Measurements from ENCODE around the gene OR52J3.
"Not testable (repeated sequence)": the region's sequence is repeated elsewhere in the genome, so short reads cannot be mapped to it uniquely, and the experiment has no call there.

The OR52J3 gene

GRCh38 chr11:5046226-5046625 is at the start of gene OR52J3:
TSS of gene OR52J3 (plus strand) at chr11:5046526. CDS start at chr11:5046526, 0 bp downstream.
- DNase-seq (ENCODE audit: low read depth in 2 of 3, low spot score in 1 of 3), result no peak

- peak in 2 of 3 donors; percentile 1 to 12 for DNase-seq (ENCODE audit: low read depth in 2 of 3, low spot score in 1 of 3)
Observed at GRCh38 chr11:5004424-5005274, 41.7 kb upstream of the OR52J3 start.

- DNase-seq (ENCODE audit: low read depth in 2 of 3, low spot score in 1 of 3), result no peak
Observed at GRCh38 chr11:5007561-5007960, 38.8 kb upstream of the OR52J3 start.

- DNase-seq (ENCODE audit: low read depth in 2 of 3, low spot score in 1 of 3), result no peak
Observed at GRCh38 chr11:5011254-5011653, 35.1 kb upstream of the OR52J3 start.

- no peak for DNase-seq (ENCODE audit: low read depth in 2 of 3, low spot score in 1 of 3)
Observed at GRCh38 chr11:5013012-5013411, 33.3 kb upstream of the OR52J3 start.

- DNase-seq (ENCODE audit: low read depth in 2 of 3, low spot score in 1 of 3), result no peak
Observed at GRCh38 chr11:5021996-5022395, 24.3 kb upstream of the OR52J3 start.

GRCh38 chr11:5036669-5037068 is 9.7 kb upstream of the OR52J3 start:
- no peak for DNase-seq (ENCODE audit: low read depth in 2 of 3, low spot score in 1 of 3)

- no peak for DNase-seq (ENCODE audit: low read depth in 2 of 3, low spot score in 1 of 3)
Observed at GRCh38 chr11:5037926-5038325, 8.4 kb upstream of the OR52J3 start.

GRCh38 chr11:5038341-5038740 is 8.0 kb upstream of the OR52J3 start:
- no peak for DNase-seq (ENCODE audit: low read depth in 2 of 3, low spot score in 1 of 3)

GRCh38 chr11:5040876-5041275 is 5.5 kb upstream of the OR52J3 start:
- no peak for DNase-seq (ENCODE audit: low read depth in 2 of 3, low spot score in 1 of 3)

GRCh38 chr11:5042091-5042490 is 4.2 kb upstream of the OR52J3 start:
- DNase-seq (ENCODE audit: low read depth in 2 of 3, low spot score in 1 of 3), result no peak

GRCh38 chr11:5043380-5043779 is 2.9 kb upstream of the OR52J3 start:
- no peak for DNase-seq (ENCODE audit: low read depth in 2 of 3, low spot score in 1 of 3)

- no peak for DNase-seq (ENCODE audit: low read depth in 2 of 3, low spot score in 1 of 3)
Observed at GRCh38 chr11:5046754-5047330, 516 bp downstream of the OR52J3 start.

- not testable (repeated sequence) for DNase-seq (ENCODE audit: low read depth in 2 of 3, low spot score in 1 of 3)
Observed at GRCh38 chr11:5058679-5059078, 12.4 kb downstream of the OR52J3 start.

GRCh38 chr11:5059391-5059790 is 13.1 kb downstream of the OR52J3 start, which contains the start of gene OR52E2:
TSS of gene OR52E2 (minus strand) at chr11:5059627. CDS start at chr11:5059627, 0 bp downstream.
- DNase-seq (ENCODE audit: low read depth in 2 of 3, low spot score in 1 of 3), result no peak

- no peak for DNase-seq (ENCODE audit: low read depth in 2 of 3, low spot score in 1 of 3)
Observed at GRCh38 chr11:5065027-5065426, 18.7 kb downstream of the OR52J3 start.

- DNase-seq (ENCODE audit: low read depth in 2 of 3, low spot score in 1 of 3), result no peak
Observed at GRCh38 chr11:5069272-5069671, 22.9 kb downstream of the OR52J3 start, which contains the start of gene OR52E1. TSS of gene OR52E1 (plus strand) at chr11:5069572.

- no peak for DNase-seq (ENCODE audit: low read depth in 2 of 3, low spot score in 1 of 3)
Observed at GRCh38 chr11:5071799-5072198, 25.5 kb downstream of the OR52J3 start.

- DNase-seq (ENCODE audit: low read depth in 2 of 3, low spot score in 1 of 3), result no peak
Observed at GRCh38 chr11:5081405-5081804, 35.1 kb downstream of the OR52J3 start.

GRCh38 chr11:5083602-5084001 is 37.3 kb downstream of the OR52J3 start:
- no peak for DNase-seq (ENCODE audit: low read depth in 2 of 3, low spot score in 1 of 3)

- no peak for DNase-seq (ENCODE audit: low read depth in 2 of 3, low spot score in 1 of 3)
Observed at GRCh38 chr11:5088556-5088955, 42.2 kb downstream of the OR52J3 start.

- no peak for DNase-seq (ENCODE audit: low read depth in 2 of 3, low spot score in 1 of 3)
Observed at GRCh38 chr11:5090668-5091067, 44.3 kb downstream of the OR52J3 start.
